Activated gamma-delta T cell treated with anti-CD3 and anti-CD28 coated beads, Interleukin-2, amount 50 U/mL, for 16 hours (primary cell): ENCODE data around the gene LNP1.
"Not testable (repeated sequence)": the region's sequence is repeated elsewhere in the genome, so short reads cannot be mapped to it uniquely, and the experiment has no call there.

Experiments used
- DNase-seq: peaks from one replicate; pipeline ENCODE4 v3.0.0-alpha.2; 2020; ENCODE audit warnings: low read depth

Gene LNP1

DNA sequence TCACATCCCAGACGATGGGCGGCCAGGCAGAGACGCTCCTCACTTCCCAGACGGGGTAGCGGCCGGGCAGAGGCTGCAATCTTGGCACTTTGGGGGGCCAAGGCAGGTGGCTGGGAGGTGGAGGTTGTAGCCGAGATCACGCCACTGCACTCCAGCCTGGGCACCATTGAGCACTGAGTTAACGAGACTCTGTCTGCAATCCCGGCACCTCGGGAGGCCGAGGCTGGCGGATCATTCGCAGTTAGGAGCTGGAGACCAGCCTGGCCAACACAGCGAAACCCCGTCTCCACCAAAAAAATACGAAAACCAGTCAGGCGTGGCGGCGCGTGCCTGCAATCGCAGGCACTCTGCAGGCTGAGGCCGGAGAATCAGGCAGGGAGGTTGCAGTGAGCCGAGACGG is 77.2 kb downstream of the LNP1 start:
- not testable (repeated sequence) for DNase-seq

DNA sequence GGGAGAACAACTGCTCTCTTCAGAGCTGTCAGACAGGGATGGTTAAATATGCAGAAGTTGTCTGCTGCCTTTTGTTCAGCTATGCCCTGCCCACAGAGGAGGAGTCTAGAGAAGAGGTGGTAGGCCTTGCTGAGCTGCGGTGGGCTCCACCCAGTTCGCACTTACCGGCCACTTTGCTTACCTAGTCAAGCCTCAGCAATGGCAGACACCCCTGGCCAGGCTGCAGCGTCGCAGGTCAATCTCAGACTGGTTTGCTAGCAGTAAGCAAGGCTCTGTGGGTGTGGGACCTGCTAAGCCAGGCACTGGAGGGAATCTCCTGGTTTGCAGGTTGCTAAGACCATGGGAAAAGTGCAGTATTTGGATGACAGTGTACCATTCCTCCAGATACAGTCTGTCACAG is 78.7 kb downstream of the LNP1 start:
- no peak for DNase-seq

DNA sequence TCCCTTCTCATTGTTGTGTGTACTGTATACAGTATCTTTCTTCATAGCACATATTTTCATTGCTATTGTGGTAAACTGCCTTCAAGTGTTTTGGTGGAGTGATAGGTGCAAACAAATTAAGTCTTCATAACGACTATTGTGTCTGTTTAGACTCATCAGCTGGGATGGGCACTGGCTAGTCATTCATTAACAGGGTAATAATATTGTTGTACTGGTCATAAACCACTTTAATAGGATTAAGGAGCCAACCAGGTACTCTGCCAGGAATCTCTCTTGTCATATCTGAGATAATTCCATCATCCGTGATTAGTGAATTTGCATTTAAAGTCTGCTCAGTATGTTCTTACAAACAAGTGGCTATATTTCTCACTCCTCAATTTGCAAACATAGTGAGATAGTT is 80.8 kb downstream of the LNP1 start:
- DNase-seq, result no peak

DNA sequence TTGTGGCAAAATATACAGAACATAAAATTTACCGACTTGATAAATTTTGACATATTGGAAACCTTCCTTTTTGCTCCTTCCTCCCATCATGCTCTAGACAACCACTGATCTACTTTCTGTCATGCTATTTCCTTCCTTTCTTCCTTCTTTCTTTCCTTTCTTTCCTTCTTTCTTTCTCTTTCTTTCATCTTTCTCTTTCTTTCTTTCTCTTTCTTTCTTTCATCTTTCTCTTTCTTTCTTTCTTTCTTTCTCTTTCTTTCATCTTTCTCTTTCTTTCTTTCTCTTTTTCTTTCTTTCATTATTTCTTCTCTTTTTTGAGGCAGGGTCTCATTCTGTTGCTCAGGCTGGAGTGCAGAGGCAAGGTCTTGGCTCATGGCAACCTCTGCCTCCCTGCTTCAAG is 82.2 kb downstream of the LNP1 start:
- no peak for DNase-seq

DNA sequence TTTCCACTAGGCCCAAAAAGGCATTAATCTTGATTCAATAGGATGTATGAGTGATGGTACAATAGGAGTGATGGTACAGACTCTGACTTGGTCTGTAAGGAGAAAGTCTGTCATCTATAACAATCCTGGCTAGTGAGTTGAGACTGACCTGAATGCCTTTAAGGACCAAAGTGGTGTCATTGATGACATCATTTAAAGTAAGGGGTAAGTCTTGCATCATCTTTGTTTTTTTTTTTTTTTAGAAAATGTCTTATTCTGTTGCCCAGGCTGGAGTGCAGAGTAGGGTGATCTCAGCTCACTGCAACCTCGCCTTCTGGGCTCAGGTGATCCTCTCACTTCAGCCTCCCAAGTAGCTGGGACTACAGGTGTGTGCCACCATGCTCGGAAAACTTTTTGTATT is 85.5 kb downstream of the LNP1 start:
- no peak for DNase-seq

DNA sequence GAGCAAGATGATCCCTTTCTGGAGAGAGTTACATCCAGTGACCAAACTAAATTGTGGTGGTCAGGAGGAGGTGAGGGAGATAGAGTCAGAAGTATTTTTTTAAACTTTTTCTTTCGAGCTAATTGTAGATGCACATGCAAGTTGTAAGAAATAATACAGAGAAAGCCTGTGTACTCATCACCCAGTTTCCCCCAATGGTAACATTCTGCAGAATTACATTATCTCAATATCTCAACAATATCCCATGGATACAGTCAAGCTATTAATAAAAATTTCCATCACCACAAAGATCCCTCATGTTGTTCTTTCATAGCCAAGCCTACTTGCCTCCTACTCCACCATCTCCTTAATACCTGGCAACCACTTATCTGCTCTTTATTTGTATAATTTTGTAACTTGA is 87.8 kb downstream of the LNP1 start:
- DNase-seq, result no peak

DNA sequence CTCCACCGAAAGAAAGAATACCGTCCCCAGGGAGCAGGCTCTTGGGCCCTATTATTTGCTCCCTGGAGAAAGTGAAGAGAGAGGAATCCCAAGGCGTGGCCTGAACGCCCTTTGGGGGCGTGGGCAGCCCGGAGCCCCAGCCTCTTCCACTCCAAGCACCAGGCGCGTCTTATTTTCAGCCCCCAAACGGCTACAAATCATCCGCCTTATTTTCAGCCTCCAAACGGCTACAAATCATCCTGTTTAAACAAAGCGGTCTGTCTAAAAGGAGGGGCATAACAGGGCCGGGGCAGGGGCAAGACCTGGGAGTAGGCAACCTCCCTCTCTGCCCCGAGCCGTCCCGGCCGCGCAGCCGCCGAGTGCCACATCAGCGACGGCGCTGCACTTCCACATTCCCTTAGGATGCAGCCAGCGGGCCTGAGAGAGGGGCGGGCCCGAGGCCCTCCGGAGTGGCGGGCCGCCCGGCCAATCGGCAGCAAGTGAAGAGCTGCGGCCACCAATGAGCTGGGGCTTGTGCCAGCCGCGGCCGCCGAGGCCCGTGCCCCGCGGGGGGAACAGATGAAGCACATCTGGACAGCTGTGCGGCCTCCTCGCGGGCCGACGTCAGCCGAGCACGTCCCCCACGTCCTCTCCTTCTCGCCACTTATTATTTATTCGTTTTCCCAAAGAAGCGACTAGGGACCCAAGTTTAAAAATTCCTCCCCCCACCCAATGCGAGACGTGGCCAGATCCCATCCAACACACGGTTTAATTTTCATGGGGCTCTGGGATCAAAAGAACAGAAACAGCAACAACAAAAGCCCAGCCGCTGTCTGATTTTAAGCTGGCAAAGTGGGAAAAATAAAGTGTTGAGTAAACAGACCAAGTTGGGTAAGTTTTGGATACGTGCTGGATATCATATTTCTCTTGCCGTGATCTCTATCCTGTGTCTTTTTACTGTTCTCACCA is 91.0 kb downstream of the LNP1 start, which contains the start of gene TMEM45A:
Gene TMEM45A (plus strand): TSS at position 561 of the 948 bp plus-strand sequence. CDS start 62,593 bp downstream, outside the sequence.
- peak; percentile 41 for DNase-seq

DNA sequence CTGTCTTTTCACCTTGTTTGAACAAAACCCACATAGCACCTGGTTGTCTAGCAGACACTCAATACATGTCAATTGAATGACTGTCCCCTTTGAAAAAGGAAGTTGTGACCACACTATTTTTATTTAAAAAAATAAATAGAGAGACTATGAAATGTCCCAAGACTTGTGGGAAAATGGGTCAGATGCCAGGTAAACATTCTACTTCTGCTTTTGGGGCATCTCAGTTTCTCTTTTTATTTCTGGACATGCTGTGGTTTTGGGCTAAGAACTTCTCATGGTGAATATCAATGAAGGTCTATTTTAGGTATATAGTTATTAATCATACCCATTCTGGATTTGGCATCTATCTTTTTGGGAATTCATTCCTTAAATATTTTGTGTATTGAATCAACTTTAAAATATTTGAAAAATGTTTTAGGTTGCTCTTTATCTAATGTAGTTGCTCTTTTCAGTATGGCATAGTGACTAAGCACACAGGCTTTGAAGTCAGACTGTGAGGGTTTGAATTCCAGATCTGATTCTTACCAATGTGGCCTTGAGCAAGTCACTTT is 95.4 kb downstream of the LNP1 start:
- DNase-seq, result no peak

DNA sequence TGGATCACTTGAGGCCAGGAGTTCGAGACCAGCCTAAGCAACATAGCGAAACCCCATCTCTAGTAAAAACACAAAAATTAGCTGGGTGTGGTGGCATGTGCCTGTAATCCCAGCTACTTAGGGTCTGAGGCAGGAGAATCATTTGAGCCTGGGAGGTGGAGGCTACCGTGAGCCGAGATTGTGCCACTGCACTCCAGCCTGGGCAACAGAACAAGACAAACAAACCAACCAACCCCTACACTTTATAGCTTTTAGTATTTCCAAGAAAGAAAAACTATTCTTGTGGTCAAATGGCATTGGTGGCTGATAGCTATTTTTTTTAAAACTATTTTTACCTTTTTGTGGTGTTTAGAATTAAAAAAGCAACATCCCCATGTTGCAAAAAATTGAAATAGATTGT is 98.3 kb downstream of the LNP1 start:
- DNase-seq, result no peak

DNA sequence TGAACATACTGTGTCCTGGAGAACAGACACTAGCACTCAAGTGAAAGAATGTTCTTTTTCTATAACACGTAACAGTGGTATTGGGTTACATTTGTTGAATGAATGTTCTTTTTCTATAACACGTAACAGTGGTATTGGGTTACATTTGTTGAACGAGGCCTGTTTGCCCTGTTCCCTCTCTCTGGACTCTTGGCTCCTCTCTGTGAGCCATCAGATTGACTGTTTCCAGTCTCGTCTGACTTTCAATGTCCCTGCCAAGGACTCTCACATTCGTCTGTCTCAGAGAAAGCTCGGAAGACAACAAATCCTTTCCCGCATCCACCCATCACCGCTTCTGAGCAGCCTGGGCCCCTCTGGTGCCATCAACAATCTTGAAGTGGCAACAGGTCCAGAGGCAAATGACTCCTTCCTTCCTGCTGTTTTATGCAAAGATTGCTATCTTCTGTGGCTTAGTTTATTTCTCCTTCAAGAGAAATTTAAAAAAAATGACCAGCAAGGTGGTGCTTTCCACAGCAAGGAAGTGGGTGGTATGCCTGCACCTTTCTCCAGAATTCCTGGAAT is 99.1 kb downstream of the LNP1 start:
- no peak for DNase-seq

DNA sequence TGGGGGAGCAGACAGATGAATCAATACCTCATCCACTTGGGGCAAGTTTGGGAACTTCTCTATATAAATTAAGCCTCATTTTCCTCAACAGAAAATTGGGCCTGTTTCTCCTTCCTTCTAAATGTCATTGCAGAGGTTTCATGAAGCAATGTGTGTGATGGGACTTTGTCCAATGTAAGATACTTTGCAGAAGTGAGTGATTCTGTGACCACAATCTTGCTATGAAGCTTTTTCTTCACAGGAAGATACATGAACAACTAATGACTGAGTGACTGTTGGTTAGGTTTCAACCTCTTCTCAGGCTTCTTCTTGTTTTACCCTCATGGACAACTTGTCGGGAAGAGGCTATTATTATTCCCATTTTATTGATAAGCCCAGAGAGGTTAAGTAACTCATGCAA is 102.1 kb downstream of the LNP1 start:
- no peak for DNase-seq
